GM19239 (cell line): ENCODE results near the gene CIZ1.
"Not testable (repeated sequence)": the region's sequence is repeated elsewhere in the genome, so short reads cannot be mapped to it uniquely, and the experiment has no call there.

Experiments
- DNase-seq: peaks from one replicate; pipeline ENCODE4 v3.0.0; 2011; ENCODE audit warnings: low spot score; ENCODE audit not compliant: insufficient read length
- FAIRE-seq: peaks from 2 replicates; lab custom pipeline; 2011; peaks lifted over from hg19 to GRCh38; lab: Jason Lieb, UNC

Gene CIZ1

DNA sequence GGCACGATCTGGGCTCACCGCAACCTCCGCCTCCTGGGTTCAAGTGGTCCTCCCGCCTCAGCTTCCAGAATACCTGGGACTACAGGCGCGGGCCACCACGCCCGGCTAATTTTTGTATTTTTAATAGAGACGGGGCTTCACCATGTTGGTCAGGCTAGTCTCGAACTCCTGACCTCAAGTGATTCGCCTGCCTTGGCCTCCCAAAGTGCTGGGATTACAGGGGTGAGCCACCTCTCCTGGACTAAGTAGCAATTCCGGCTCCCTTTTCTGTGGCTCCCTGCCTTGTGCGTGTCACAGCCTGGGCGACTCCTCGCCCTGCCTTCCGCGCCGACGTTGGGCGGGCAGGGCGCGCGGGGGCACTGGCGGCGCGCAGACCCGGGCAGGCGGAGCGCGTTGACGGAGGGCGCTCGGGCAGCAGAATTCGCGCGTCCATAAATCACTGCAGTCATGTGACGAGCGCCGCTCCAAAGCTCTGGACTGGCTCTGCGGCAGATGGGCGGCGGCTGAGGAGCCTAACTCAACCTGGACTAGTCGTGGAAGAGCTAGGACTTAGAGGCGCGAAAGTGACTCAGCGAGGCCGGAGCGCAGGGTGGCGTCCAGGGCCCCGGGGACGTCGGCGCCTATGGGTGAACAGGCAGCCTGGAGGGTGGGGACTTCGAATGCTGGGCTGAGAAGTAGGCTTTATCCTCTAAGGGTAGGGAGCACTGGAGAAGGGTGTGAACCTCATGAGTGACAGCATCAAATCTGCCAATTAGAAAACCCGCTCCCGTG is 1.4 kb upstream of the CIZ1 start:
- FAIRE-seq (no peak), DNase-seq (no peak)

DNA sequence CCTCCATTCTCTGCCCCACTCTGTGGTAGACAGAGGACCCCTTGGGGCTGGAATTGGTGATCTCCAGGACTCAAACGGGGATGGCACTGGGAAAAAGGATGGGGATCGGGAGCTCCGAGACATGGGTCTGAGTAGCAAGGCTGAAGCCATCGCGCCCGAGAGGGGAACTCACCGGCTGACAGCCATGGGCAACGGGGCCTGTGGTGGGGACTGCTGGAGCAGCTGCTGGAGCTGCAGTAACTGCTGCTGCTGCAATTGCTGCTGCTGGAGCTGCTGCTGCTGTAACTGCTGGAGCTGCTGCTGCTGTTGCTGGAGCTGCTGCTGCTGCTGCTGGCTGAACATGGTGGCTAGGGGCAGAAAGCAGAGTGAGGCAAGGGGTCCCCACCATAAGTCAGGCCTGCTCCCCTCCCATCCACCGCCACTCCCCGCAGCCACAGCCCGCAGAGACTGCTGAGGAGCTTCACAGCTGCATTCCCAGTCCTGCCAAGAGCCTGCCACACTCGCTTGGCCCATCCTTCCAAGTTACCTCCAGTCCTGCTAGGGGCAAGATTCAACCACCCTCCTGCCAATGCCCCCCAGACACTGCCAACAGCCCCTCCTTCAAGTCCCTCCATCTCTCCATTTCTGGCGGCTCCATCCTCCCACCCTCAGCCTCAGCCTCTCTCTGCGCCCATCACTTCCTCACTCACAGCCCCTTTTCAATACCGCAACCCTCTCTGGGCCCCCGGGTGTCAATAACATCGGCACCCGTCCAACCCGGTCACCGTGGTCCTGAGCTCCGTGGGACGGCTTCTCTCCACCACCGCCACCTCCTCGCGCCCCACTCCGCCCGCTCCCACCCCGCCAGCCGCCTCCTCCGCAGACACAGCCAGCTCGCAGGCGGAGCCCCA is 611 bp downstream of the CIZ1 start:
- FAIRE-seq: no peak
- DNase-seq: no peak

DNA sequence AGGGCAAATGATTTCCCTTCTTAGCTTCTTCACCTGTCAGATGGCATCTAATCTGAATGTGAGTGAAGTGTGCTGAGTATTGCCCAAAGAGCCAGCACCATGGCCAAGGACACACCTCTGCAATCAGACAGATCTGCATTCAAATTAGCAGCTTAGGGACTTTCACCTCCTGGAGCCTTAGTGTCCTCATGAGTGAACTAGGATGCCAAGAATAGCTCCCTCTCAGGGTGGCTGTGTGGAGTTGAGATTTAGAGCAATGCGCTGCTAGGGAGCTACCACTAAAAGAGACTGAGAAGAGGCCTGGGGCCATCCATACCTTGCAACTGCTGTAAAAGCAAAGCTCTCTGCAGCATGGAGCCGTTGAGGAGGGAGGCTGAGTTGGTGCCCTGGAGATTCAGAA is 1.4 kb downstream of the CIZ1 start:
- DNase-seq: no peak

DNA sequence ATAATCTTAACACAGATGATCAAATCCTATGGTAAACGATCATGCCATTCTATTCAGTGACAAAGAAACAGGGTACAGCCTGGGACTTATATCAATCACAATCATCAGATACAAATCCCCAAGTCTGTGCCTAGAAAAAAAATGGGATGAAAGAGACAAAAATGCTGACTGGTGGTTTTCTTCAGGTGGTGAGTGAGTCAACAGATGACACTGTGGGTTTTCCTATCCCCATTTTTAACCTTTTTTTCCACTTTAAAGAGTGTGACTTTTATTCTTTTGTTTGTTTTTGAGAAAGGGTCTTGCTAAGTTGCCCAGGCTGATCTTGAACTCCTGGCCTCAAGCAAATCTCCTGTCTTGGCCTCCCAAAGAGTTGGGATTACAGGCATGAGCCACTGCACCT is 3.2 kb downstream of the CIZ1 start:
- no peak for FAIRE-seq
- DNase-seq: no peak

More for the DNA sequence above, 1.4 kb downstream of the CIZ1 start:
- no peak for FAIRE-seq

DNA sequence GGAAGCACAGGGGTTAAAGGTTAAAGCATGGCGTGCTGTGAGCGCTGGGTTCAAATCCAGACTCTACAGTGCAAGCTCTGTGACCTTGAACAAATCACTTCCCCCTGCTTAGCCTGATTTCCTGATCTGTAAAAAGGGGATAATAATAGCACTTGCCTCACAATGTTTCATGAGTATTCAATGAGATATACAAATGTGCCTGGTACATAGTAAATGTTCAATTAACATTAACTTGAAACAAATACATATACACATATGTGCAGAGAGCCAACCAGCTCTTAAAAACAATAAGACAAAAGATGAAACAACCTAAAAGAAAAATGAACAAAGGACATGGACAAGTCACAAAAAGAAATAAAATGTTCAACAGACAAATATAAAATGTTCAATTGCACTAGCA is 4.0 kb downstream of the CIZ1 start:
- no peak for DNase-seq
- FAIRE-seq: no peak

DNA sequence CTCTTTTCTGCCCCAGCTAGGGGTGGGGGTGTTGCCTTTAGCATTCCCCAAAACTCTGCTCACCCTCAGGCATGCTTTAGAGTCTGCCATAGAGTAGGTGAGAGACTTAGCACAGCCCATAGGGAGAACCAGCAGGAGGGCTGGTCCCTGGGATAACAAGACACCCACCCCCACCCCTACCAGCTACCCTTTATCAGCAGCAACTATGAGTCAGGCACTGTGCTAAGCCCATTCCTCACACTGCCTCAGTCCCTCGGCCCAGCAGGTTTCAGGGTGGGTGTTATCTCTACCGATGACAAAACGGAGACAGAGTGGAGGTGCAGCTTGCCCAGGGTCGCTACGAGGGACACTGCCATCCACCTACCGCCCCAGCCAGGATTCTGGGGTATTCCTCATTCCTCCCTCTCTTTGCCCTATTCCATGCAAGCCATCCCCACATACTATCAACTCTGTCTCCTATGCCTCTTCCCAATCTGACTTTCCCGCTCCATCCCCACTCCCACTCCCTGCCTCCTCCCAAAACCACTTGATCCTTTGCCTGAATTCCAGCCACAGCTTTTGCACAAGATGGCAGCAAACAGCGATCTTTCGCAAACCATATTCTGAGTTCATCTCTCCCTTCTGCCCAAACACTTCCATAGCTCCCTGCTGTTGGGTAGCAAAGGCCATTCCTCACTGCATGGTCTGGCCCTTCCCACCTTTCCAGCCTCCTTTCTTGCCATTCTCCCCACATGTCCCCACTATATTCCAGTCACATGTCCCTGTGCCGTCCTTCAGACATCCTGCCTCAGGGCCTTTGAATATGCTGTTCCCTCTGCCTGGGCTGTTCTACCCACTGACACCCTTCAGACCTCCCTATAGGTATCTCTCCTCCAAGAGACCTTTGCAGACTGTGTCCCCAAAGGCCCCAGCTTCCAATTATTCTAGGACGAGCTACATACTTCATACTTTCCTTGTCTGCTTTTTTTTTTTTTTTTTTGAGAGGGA is 5.1 kb downstream of the CIZ1 start:
- FAIRE-seq (no peak), DNase-seq (no peak)

DNA sequence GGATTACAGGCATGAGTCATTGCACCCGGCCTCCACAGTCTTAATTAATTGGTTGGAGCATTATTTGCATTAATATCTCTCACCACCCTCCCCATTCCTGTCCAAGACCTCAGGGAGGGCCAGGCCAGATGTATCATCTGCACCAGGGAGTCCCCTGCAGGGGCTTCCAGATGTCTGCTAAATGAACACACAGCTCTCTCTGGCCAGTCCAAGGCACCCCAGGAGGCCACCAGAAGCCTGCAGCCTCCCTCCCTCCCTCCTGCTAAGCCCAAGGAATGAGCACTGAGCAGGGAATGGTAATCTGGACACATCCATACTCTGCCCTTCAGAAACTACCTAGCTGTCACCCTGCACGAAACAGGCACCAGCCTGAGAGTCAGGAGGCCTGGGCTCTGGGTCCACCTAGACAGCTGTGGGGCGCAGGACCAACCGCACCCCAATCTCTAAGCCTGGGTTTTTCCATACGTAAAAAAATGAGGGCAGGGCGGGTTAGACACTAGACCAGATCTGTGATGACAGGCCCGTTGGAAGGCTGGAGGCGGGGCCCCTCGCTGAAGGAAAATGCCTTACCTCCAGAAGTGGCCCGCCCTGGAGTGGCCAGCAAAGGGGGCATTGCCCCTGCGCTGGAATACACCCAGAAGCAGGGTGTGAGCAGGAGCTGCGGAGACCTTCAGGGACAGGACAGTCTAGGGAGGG is 8.3 kb downstream of the CIZ1 start:
- FAIRE-seq (no peak), DNase-seq (no peak)

DNA sequence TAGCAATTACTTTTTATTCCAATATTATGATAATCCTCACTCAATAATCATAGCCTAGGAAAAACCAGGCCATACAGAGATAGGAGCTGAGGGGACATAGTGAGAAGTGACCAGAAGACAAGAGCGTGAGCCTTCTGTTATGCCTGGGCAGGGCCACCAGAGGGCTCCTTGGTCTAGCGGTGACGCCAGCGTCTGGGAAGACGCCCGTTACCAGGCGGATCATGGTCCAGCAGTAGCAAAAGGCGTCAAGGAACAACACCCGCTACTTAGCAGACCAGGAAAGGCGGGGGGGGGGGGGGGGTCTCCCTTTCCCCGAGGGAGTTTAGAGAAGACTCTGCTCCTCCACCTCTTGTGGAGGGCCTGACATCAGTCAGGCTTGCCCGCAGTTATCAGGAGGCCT is 9.9 kb downstream of the CIZ1 start:
- not testable (repeated sequence) for FAIRE-seq, DNase-seq

DNA sequence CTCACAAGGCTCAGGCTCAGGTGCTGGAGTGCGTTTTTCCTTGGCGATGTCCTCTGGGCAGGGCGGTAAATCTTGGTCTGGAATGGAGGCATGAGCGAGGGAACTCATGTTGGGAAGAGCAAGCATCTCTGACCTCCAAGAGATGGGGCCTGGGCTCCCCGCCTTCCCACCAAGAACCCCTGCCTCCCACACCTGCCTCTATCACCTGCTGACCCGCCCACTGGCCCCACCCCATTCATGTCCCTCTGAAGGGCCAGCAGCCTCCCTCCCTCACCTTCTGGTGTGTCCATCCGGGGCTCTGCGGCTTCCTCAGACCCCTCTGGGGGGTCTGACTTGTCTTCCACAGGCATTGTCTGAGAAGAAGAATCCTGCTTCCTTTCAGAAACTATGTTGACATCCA is 10.9 kb downstream of the CIZ1 start:
- FAIRE-seq (no peak), DNase-seq (no peak)

DNA sequence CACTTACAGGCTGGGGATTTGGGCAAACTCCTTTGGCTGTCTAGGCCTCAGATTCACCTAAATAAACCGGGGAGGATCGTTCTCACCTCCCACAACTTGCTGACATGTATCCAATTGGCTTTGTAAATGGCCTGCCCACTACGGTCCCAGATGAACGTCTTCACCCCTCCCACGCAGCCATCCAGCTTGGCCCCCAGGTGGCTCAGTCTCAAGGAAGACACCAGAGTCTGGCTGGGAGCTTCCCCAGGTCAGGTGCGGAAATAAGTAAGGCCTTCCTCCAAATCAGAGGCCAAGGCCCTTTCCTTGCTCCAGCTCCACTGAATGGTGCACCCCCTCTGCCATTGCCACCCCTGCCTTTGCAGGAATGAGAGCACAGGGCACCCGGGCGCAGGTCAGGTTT is 11.4 kb downstream of the CIZ1 start:
- FAIRE-seq: no peak

DNA sequence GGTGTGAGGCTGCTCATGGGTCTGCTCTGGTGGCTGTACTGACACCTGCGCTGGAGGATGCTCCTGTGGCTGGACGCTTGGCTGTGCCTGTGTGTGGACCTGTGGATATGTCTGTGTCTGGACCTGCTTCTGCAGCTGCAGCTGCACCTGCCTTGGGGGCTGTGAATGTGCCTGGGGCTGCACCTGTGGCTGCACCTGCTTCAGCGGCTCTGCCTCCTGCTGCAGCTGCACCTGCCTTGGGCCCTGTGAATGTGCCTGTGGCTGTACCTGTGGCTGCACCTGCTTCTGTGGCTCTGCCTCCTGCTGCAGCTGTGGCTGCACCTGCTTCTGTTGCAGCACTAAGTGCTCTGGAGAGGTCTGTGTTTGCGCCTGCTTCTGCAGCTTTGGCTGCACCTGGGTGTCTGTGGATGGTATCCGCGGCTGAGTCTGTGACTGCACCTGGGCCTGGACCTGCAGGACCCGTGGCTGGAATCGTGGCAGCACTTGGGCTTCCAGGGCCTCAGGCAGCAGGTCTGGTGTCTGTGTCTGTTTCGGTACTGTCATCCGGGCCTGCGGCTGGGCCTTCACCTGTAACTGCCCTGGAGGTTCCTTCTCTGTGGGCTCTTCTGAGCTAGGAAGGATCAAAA is 12.5 kb downstream of the CIZ1 start:
- no peak for FAIRE-seq
- no peak for DNase-seq

More for the DNA sequence above, 11.4 kb downstream of the CIZ1 start:
- DNase-seq: no peak

DNA sequence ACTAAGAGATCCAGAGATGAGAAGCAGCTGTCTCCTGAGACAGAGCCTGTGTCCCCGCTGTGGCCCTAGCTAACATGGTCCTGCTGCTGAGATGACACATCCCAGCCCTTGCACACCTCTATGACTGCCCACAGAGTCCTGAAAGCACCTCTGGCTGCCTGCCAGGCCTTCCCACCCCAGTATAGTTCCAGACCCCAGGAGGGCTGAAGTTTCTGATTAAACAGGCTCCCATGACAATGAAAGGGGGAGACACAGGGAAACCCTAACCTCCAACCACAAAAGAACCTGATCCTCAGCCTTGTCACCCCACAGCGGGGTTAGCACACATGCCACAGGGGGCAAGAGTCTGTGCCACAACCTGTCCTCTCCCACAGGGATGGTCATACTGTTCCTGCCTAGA is 15.6 kb downstream of the CIZ1 start:
- no peak for DNase-seq
- FAIRE-seq: no peak

DNA sequence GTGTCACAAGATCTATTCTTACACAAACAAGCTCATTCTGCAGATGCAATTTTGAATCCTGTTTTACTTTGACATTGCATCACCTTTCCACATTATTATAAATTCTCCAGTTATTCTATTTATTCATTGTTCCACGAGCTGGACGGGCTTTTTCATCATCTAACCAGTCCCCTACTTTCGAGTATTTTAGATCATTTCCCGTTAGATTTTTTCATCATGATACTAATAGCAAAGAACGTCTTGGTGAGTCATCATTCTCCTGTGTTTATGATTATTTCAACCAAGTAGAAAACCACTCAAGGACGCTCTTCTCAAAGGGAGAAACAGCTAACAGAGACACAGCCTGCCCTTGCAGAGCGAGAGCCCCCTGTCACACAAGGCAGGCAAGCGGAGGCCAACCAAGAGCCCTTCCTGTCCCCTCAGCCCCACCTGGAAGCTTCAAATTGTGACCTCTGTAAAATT is 16.2 kb downstream of the CIZ1 start:
- DNase-seq: no peak
- no peak for FAIRE-seq

DNA sequence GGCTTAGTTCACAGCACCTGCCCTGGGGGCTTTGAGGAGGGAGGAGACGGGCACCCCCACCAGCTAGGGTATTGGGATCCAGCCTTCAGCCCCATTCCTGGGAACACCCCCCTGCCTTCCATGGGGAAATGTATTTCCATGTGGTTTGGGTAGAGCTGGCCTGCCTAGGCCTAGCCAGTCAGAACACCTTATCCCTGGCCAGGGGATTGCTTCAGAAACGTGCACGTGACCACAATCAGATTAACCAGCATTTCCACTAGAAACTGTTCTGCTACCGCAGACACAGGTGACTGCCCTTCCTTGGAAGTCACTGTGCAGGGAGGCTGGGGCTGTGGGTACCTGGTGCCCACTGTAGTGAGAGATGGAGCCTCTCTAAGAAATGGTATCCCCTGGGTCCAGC is 17.3 kb downstream of the CIZ1 start:
- DNase-seq (no peak), FAIRE-seq (no peak)

DNA sequence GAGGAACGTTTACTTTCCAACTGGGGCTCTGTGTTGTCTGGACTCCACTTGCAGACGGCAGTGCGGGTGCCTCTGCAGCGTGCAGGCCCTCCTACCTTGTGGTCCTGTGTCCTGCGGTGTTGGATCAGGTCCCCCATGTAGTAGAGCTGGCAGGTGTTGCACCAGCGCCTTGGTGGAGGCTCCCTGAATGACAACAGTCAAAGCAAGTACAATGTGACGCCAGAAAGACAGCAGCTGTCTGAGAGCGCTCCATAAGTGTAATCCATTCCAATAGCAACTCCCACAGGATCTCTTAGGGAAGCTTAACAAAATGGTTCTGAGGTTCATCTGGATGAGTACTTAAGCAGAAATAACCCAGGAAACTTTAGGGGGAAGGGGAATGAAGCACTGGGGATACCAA is 21.4 kb downstream of the CIZ1 start:
- FAIRE-seq: no peak
- DNase-seq: no peak

DNA sequence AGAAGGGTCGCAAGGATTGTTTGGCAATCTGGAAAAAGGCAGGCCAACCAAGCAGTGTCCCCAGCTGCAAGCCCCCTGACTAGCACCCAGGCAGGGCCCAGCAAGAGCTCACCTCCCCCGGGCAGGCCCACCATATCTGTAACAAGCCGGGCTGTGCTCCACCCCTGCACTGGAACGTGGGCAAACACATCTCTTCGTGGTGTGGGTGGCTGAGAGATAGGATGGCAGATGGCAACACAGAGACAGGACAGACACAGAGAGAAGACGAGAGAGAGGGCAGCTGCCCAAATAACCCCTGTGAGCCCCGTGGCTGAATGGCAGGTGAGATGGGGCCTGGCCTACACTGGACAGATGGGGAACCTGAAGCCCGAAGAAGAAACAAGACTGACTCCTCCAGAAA is 21.9 kb downstream of the CIZ1 start:
- FAIRE-seq (no peak), DNase-seq (no peak)

DNA sequence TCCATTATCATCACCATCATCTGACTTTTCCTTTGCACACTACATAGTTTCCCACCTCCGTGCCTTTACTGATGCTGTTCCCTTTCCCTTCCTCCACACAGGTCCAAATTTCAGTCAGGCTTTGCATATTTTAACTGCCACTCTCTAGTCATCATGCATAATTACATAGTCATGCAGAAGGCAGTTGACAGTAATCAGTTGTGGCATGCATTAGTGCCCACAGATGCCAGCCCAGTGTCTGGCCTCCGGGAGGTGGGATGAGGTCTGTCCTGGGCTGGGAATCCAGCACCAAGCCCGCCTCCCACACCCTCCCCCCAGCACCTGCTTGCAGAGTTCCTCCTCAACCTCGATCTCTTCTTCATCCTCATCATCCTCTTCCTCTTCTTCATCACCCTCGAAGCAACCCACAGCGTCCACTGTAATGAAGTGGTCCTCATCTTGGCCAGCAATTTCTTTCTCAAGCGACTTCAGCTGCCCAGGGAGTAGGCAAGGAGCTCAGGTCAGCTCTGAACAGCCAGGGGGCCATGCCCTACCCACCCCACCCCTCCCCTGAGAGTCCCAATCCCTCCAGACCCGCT is 22.6 kb downstream of the CIZ1 start:
- no peak for FAIRE-seq

DNA sequence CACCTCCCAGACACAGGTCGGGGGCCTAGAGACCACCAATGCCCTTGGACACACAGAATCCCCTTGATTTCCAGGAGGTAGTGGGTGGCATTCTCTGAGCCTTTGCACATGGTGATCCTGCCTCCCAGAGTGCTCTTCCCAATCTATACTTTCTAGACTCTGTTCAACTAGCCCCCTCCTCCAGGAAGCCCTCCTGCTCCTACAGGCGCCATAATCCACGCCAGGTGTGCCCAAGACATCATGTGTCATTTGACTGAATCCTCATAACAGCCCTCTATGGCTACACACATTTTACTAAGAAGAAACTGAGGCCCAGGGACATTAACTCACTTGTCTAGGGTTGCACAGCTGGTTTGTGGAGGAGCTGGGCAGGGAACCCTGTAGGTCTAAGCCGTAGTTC is 24.2 kb downstream of the CIZ1 start:
- DNase-seq (no peak), FAIRE-seq (no peak)

More for the DNA sequence above, 22.6 kb downstream of the CIZ1 start:
- no peak for DNase-seq

DNA sequence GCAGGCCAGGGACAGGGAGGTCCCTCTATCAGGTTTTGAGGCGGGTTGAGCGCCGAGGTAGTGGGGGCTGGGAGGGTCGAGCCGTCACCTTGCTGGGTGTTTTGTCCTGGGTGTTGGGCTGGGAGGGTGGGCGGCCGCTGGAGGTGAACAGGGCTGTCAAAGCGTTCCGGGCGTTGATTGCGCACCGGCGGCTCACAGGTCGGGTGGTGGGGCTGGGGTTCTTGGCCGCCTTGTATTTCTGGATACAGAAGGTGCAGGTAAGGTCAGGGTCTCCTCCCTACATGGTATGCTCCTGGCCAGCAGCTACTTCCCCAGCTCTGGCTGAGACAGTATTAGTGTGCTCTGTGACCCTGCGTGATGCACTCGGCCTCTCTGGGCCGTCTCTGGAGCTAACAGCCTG is 25.2 kb downstream of the CIZ1 start:
- DNase-seq (no peak), FAIRE-seq (no peak)
